Measurements from ENCODE around the gene LAMC3.
"Not testable (repeated sequence)": the region's sequence is repeated elsewhere in the genome, so short reads cannot be mapped to it uniquely, and the experiment has no call there.

LAMC3 gene

DNA sequence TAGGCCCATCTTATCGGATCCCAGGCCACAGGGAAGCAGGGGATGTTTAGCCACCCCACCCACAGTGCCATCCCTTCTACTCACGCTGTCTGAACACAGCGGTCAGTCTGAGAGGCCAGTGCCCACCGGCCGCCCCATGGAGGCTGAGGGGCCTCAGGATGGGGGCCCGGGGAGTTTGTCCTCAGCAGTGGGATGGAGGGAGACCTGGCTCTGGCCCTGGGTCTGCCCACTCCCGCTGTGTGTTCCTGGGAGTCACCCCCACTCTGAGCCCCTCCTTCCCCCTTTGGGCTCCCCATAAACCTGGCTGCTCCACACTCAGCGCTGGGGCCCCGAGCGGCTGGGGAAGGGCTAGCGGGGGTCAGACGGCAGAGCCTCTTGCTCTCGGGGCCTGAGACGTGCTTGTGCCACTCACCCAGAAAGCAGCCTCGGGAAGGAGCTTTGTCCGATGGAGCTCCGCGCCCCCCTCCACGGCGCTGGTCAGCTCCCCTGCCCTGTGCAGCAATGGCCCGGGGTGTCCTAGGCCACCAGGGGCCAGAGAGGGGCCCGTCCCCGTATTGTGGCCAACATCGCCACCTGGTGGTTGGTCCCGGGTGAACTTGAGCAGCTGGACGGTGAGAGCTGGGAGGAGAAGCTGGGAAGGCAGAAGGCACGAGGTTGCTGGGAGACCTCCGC, 10.9 kb upstream of the LAMC3 start:
- TF ChIP-seq, protein P1, sequence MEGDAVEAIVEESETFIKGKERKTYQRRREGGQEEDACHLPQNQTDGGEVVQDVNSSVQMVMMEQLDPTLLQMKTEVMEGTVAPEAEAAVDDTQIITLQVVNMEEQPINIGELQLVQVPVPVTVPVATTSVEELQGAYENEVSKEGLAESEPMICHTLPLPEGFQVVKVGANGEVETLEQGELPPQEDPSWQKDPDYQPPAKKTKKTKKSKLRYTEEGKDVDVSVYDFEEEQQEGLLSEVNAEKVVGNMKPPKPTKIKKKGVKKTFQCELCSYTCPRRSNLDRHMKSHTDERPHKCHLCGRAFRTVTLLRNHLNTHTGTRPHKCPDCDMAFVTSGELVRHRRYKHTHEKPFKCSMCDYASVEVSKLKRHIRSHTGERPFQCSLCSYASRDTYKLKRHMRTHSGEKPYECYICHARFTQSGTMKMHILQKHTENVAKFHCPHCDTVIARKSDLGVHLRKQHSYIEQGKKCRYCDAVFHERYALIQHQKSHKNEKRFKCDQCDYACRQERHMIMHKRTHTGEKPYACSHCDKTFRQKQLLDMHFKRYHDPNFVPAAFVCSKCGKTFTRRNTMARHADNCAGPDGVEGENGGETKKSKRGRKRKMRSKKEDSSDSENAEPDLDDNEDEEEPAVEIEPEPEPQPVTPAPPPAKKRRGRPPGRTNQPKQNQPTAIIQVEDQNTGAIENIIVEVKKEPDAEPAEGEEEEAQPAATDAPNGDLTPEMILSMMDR (IDR thresholded peaks at IDR 0.05; ENCODE audit: insufficient read depth, low read length, poor library complexity, severe bottlenecking): peak; percentile 77
- peaks cover 1% of the 10 kb centered on the region for H3K27me3 ChIP-seq (replicated peaks; ENCODE audit: control insufficient read depth, insufficient read depth, low read length)
- peak; percentile 38 for DNase-seq (ENCODE audit: extremely low read depth, insufficient read length)
- H3K4me3 ChIP-seq (replicated peaks; ENCODE audit: low read depth, low read length): no peak overlapping the region
- H3K36me3 ChIP-seq (ENCODE audit: control insufficient read depth, insufficient read depth, low read length): no peaks in the 10 kb centered on the region

DNA sequence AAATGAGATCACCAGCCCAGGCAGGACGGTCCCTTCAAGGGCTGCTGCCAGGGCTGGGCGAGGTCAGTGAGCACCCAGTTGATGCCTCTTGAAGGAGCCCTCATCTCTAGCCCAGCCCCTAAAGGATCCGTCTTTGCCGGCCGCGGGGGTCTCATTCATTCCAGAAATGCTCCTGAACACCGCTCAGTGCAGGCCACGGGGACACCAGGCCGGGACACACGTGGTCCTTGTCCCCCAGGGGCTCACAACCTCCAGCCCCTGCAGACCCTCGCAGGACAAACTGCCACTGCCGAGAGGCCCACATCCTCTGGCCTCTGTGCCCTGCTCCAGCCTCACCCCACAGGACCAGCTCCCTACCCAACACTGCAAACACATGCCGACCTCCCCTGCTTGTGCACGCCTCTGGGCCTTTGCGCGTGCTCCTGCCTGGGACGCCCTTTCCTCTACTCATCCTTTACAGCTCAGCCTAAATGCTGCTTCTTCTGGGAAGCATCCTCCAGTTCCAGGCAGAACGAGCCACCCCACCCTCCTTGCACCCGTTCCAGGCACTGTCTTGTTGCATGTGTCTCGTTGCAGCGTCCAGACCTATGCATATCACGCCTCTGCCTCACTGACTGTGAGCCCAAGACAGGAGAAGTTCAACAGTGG, 10.3 kb upstream of the LAMC3 start:
- Histone ChIP-seq H3K36me3 (ENCODE audit: control insufficient read depth, insufficient read depth, low read length) (no peaks in the 10 kb centered on the region), H3K27me3 (replicated peaks; ENCODE audit: control insufficient read depth, insufficient read depth, low read length) (peaks cover 1% of the 10 kb centered on the region), H3K4me3 (replicated peaks; ENCODE audit: low read depth, low read length) (no peak overlapping the region)
- TF ChIP-seq, protein P1 (IDR thresholded peaks at IDR 0.05; ENCODE audit: insufficient read depth, low read length, poor library complexity, severe bottlenecking): no peak
- DNase-seq (ENCODE audit: extremely low read depth, insufficient read length): no peak

DNA sequence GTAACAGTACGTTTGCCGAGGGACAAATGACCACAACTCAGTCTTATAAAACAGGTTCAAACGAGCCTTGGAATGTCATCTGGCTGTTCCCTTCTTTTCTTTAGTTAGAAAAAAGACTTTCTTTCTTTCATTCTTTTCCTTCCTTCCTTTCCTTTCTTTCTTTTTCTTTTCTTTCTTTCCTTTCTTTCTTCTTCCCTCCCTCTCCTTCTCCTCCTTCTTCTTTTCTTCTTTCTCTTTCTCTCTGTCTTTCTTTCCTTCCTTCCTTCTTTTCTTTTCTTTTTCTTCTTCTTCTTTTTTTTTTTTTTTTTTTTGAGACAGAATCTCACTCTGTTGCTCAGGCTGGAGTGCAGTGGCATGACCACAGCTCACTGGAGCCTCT, 9.7 kb upstream of the LAMC3 start:
- peaks cover 1% of the 10 kb centered on the region for H3K27me3 ChIP-seq (replicated peaks; ENCODE audit: control insufficient read depth, insufficient read depth, low read length)
- no peaks in the 10 kb centered on the region for H3K36me3 ChIP-seq (ENCODE audit: control insufficient read depth, insufficient read depth, low read length)
- TF ChIP-seq, protein P1 (IDR thresholded peaks at IDR 0.05; ENCODE audit: insufficient read depth, low read length, poor library complexity, severe bottlenecking): no peak
- no peak for DNase-seq (ENCODE audit: extremely low read depth, insufficient read length)
- no peak overlapping the region for H3K4me3 ChIP-seq (replicated peaks; ENCODE audit: low read depth, low read length)

DNA sequence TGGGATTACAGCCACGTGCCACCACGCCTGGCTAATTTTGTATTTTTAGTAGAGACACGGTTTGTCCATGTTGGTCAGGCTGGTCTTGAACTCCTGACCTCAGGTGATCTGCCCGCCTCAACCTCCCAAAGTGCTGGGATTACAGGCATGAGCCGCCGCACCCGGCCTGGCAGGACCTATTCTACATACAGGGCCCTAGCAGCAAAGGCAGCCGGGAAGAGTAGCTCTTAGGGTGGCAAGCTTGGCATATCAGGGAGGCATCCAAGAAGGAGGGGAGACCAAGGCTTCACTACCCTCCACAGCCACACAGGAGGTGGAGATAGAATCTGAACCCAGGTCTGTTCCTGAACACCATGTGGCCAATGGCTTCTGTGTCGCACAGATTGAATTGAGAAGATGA, 8.4 kb upstream of the LAMC3 start:
- not testable (repeated sequence) for DNase-seq (ENCODE audit: extremely low read depth, insufficient read length); H3K27me3 ChIP-seq (replicated peaks; ENCODE audit: control insufficient read depth, insufficient read depth, low read length); H3K4me3 ChIP-seq (replicated peaks; ENCODE audit: low read depth, low read length); H3K36me3 ChIP-seq (ENCODE audit: control insufficient read depth, insufficient read depth, low read length)

DNA sequence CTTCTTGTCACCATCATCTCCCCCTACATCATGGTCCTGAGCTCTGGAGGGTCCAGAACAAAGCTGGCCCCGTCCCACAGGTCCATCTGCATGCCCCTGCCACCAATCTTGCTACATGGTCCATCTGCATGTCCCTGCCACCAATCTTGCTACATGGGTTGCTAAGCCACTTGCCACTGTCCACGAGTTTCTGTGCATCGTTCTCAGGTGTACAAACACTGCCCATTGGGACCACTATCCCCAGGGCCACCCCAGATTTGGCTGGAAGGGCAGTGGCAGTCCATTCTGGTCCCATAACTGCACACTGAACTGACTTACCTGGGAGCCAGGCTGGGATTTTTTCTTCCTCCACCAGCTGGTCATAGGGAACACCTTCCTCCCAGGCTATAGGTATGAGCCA, 8.0 kb upstream of the LAMC3 start:
- TF ChIP-seq, protein P1 (IDR thresholded peaks at IDR 0.05; ENCODE audit: insufficient read depth, low read length, poor library complexity, severe bottlenecking): no peak
- no peak for DNase-seq (ENCODE audit: extremely low read depth, insufficient read length)
- peaks cover 1% of the 10 kb centered on the region for H3K27me3 ChIP-seq (replicated peaks; ENCODE audit: control insufficient read depth, insufficient read depth, low read length)
- H3K36me3 ChIP-seq (ENCODE audit: control insufficient read depth, insufficient read depth, low read length): no peaks in the 10 kb centered on the region
- H3K4me3 ChIP-seq (replicated peaks; ENCODE audit: low read depth, low read length): no peak overlapping the region

DNA sequence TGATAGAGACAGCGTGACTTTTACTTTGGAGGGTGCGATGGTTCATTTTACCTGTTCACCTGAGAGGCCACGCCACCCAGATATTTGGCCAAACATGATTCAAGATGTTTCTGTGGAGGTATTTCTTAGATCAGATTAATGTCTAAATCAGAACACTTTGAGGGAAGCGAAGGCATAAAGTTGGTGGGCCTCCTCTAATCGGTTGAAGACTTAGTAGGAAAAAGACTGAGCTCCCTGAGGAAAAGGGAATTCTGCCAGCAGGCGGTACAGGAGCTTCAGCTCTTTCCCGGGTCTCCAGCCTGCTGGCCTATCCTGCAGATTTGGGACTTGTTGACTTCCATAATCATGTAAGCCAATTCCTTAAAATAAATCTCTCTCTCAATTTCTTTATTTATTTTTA, 7.0 kb upstream of the LAMC3 start:
- Histone ChIP-seq H3K4me3 (replicated peaks; ENCODE audit: low read depth, low read length) (no peak overlapping the region), H3K36me3 (ENCODE audit: control insufficient read depth, insufficient read depth, low read length) (no peaks in the 10 kb centered on the region), H3K27me3 (replicated peaks; ENCODE audit: control insufficient read depth, insufficient read depth, low read length) (peaks cover 1% of the 10 kb centered on the region)
- TF ChIP-seq, protein P1 (IDR thresholded peaks at IDR 0.05; ENCODE audit: insufficient read depth, low read length, poor library complexity, severe bottlenecking): no peak
- no peak for DNase-seq (ENCODE audit: extremely low read depth, insufficient read length)

Data from GM06990 (cell line).